Activated CD4-positive, alpha-beta T cell treated with anti-CD3 and anti-CD28 coated beads, Interleukin-2, amount 50 U/mL, for 16 hours (primary cell): ENCODE data around the gene NPTXR.
"Not testable (repeated sequence)": the region's sequence is repeated elsewhere in the genome, so short reads cannot be mapped to it uniquely, and the experiment has no call there.

Source experiments
- DNase-seq: peaks from one replicate; pipeline ENCODE4 v3.0.0-alpha.2; 2020

NPTXR gene

DNA sequence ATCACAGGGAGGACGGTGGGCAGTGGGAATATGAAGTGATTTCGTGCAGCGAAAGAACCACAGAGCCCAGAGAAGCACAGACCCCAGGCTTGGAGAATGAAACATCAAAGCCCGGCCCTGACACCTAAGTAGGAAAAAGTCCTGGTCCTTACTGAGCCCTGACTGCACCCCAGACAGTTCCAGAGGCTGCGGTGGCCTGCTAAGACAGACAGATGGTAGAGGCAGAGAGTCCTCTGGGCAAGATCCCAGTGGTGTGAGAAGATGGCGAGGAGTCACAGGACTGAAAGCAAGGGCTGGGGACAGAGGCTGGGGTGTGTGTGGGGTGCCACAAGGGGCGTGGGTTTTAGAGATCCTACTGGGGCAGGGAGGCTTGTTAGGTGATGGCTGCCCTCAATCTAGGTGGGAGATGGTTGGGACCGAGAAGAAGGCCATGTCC, 24.5 kb upstream of the NPTXR start:
- no peak for DNase-seq

DNA sequence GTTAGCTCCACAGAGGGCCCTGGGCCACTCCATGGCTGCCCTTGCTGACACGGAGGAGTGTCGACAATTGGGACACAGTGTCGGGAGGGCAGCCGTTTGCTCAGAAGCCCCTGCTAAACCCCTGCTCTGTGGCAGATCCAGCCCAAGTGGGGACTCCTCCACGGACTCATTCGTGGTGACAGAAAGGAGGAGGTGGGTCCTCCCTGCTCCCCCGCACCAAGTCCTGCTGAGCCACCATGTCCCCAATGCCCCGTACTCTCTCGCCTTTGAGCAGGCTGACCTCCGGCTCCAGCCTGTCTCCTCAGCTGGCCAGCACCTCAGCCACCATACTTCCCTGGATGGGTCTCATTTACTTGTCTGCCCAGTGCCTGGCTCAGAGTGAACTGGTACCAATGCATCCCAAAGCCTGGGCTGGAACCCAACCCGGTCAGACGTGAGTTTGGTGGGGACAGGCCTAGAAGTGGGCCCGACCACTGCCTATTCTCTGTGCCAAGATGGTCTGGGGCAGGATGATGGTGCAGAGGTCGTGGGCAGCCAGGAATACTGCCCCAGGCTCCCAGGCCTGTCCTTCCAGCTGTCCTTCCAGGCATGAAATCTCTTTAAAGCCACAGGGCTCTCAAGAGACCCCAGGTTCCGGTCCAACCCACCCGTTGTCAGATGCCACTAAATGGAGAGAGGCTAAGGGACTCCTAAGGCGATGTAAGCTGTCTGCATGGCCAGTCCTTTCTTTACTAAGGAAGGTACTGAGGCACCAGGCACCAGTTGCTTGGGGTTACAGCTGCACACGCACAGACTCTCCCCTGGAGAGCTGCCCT, 23.9 kb upstream of the NPTXR start:
- no peak for DNase-seq

DNA sequence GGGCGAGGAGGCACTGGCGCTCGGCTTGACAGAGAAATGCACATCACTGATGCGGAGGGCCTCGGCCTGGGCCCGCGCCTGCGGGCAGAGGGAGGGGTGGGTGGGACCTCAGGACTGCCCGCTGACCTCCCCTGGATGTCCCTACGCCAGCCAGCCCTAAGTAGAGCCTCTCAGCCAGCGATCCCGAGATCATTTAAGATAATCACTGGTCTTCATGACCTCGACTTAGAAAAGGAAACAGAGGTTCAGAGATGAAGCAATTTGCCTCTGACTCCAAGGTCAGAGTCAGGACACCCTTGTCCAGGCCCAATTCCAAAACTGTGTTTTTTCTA, 23.3 kb upstream of the NPTXR start:
- no peak for DNase-seq

DNA sequence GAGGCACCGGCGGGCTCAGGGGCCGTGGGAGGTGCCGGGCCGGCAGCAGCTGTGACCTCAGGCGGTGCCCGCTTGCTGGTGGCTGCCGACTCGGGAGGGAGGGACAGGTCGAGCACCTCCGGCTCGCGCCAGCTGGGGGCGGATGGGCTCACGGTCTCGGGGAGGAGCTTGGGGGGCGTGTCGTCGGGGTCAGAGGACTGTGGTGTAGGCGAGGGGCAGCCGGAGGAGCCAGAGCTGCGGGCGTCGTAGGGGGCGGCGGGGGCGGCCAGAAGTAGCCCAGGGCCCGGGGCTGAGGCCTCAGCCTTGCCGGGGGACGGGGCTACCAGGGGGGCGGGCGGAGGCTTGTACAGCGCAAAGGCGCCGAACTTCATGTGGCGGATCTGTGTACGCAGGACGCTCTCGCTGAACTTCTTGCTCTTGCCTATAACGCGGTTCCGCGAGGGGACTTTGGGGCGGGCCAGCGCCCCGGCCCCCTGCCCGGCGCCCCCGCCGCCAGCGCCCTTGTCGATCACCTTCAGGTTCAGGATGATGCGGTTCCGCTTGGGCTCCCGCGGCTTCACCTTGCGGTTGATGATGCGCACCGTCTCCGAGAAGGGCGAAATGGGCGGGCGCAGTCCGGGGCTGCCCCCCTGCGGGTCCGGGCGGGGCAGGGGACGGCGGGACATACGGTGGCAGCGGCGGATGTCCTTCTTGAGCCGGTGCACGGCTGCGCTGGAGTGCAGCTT, 22.7 kb upstream of the NPTXR start:
- DNase-seq = no peak

DNA sequence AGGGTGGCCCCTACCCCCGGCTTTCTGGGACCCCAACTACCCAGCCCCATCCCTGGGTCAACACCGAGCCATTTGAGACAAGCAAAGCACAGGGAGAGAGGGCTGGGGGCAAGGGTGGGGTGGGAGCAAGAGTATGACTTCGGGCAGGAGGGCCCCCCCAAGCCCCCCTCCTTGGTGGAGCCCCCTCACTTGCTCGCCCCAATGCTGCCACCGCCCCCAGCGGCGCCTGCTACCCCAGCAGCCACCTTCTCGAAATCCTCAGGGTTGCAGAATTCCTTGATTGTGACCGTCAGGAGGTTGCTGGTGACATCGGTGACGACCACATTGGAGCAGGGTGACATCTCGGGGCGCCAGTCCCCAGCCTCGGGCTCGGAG, 22.2 kb upstream of the NPTXR start:
- no peak for DNase-seq

DNA sequence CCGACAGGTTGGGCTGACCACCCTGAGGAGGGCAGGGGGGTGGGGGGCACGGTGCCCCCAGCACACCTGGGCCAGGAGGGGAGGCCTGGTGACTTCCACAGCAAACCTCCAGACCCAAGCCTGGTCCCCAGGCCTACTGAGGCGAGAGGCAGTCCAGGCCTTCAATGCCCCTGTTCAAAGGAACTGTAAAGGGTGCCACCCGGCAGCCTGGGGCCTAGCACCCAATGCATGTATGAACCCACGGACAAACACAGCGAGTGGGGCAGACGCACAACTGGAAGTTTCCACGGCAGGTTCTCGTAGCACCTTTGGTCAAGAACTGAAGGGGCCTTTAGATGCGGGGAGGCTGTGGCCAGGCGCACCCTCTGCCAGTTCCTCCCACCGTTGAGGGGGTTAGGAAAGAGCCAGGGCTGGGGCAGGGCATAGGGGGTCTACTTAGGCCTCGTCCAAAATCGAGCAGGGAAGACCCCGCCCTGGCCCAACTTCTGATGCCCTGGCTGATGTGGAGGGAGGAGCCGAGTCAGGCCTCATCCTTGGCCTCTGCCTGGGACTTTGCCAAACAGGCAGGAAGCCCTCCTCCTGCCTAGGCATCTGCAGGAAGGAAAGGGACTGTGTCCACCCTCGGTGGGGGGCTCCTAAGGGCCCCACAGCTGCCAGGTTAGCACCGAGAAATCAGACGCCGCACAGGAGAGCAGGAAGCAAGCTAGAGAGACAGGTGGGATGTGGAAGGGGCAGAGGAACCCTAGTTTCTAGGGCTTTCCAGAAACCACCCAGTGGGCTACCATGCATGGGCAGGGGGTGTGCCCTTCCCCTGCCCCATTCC, 21.6 kb upstream of the NPTXR start:
- DNase-seq = no peak

DNA sequence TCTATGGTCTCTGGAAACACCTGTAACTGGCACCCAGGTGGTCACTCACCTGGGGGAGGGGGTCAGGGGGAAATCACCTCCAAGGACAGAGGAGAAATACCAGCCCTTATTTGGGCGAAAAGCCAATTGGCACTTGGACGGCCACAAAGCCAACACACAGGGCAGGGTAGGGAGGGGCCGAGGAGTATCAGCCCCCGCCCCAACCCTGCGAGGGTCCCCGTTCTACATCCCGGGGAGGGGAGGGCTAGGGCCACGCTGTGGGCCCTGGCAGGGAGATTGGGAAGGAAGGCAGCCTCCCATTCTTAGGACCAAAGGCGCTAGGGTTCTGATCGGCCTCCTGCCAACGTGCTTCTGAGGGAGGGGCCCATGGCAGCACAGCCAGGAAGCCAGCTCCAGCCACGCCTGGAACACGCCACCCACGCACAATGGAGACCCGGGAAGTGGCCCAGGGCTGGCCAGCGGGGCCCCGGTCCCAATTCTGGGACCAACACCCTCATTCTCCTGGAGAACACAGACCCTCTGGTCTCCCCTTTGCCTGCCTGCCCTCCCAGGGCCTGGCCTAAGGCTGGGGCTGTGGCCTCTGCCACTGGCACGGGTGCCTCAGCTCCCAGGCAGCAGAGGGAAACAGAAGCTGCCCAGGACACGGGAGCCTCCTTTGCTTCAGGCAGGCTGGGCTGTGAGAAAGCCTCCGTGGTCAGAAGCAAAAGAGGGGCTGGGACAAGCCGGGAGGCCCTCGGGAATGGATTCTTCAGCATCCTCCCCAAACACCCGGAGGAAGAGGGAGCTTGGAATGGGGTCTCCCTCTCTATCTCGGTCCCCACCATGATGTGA, 20.7 kb upstream of the NPTXR start:
- no peak for DNase-seq

DNA sequence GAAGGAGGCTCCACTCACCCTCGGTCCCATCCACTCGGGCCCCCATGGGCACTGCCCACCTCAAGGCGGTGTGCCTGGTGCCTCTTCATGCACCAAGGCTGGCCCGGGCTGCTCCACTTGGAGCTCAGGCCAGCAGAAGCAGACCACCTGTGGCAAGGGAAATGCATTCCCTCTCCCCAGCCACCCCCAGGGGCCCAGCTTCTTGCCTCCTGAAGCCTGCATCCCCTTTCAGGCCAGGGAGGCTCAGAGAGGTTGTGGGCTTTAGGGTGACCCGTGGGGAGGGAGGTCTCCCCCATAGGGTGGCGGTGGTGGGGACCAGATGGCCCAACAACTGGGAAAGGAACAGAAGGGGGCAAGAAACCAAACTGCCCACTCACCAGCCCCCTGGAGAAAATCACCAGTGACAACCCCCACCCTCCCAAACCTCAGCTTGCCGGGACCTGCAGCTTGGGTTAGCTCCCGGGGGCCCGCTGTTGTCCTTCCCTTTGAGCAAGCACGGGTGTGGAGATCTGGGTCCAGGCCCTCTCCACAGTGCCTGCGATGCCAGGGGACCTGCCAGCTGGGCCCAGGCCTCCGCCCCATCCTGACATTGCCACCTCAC, 19.8 kb upstream of the NPTXR start:
- no peak for DNase-seq

DNA sequence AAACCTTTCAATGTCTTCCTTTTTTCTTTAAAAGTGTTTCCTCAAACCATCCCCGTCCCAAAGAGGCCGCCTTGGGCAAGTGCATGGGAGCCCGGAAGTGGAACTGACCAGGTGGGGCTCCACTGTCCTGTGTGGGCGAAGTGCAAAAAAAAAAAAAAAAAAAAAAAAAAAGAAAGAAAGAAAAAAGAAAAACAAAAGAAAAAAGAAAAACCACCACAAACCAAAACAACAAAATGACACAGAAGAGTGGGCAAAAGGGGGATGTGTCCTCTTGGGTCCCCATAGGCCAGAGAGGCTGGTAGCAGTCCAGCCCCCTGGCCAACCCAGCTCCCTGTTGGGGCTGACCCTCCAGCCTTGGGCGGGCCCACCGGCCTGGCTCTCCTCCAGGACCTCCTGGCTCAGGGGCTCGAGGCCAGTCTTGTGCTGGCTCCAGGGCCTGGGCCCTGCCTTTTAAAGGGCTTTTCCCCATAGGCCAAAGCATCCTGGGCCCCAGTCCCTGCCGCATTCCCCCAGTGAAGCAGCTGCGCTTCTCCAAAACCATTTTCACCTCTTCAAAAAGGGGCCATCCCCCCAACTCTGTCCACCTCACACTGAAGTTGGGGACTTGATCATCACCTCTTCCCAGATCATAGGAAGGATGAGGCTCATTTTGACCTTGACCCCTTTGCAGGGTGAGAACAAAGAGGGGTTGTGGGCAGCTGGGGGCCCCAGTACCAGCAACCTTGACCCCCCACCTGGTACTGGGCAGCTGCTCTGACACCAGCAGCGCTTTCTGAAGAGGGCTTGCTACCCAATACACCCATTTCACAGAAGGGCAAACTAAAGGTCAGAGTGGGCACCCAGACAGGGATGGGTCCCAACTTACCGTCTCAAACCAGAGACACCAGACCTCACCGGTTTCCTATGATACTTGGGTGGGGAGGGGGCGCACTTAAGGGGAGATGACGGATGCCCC, 18.8 kb upstream of the NPTXR start:
- DNase-seq = no peak

DNA sequence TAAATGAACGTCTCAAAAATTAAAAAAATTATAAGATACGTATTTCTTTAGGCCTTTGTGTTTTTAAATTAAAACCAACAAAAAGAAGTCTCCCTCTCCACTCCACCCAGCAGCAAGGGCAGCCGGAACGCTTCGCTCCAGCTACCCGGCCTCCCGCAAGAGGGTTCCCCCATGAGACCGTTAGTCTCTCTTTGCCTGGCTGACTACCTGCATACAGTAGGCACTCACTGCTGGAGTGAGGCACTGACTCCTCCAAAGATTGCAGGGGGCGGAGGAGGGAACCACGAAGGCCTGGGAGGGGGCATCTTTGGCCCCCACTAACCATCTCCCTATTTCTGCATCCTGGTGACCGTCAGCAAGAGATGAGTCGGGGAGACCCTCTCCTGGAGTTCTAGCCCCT, 18.1 kb upstream of the NPTXR start:
- no peak for DNase-seq

DNA sequence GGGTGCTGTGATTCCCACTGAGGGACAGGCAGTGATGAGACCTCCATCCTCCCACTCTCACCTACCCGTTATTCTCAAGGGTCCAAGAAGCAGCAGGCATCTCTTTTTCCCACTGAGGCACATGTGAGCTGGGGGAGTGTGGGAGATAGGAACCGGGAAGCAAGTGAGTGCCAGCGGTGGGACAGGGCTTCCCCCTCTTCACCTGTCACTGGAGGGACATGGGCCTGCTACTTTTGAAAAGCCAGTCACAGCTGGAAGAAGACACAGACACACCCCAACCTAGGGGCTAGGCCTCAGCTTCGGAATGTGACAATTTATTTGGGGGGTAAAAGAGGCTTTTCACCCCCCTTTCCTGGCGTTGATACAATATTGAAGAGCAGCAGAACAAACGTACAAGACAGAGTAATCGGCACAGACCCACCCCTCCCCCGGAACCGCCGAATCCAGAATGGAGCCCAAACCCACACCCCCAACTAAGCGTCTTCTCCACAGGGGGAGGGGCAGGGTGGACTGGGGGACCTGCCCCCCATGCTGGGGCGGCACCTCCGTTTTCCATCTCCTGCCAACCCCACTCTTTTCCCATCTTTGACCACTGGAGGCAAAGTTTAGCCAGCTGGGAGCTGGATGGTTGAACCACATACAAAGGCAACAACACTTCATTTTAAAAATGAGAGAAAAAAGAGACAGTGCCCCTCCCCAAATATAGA, 17.5 kb upstream of the NPTXR start:
- no peak for DNase-seq

DNA sequence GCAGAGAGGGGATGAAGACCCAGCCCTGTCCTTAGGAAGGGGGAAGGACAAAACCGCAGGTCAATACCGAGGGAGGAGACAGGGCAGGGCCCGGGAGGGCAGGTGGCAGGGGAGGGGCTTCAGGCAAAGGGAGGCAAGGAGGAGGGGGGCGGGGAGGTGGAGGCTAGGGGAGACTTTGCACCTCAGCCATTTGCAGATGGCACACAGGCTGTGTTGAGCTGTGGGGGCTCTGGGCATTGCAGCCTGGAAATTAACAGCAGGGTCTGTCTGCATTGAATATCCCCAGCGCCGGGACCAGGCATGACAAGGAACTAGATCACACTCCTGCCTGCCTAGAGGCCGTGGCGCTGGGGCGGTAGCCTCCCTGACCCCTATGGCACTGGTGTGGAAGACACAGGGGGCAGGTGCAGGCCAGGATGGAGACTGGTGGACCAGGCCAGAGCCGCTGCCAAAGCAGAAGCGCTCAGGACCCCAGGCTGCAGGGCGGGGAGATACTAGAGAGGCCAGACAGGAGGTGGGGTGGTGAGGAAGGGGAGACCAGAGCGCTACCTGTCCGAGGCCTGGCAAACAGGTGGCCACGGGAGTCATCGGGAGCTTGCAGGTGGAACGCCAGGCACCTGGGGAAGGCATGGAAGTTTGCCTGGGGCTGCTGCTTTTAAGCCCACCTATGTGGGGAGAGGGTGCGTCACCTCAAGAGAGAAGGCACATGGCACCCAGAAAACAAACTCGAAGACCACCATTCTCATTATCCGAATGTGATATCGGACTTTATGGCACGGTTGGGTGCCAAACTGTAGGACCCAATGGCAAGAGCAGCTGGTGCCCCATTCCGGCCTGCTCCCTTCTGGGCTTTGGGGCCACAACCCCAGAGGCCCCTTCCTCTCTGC, 16.7 kb upstream of the NPTXR start:
- no peak for DNase-seq

DNA sequence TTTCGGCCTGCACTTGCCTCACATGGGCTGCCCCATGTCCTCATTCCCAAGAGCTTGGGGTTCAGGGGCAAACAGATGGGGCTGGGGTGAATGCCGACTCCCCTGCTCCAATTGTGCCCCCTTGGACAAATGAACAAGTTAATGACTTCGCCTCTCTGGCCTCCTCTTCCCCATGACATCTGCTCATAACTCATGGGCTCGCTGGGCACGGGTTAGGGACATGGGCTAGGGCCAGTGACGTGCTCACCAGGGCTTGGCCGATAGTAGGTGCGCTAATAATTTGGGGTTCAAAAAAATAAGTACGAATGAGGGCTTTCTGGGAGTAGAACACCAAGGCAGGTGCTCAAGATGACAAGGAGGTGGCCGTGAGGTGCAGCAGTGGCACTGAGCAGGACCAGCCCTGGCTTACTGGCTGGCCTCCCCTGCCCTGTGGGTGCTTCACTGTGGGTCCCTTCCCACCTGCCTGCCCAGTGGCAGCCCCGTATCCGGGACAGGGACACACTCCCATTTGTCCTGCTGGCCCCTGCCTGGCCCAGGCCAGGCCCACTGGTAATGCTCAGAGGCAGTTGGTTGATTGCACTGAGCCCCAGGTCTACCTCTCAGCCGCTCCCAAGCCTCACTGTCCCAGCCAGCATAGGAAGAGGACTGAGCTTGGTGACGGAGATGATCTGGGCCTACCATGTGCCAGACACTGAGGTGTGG, 15.9 kb upstream of the NPTXR start:
- DNase-seq = no peak

DNA sequence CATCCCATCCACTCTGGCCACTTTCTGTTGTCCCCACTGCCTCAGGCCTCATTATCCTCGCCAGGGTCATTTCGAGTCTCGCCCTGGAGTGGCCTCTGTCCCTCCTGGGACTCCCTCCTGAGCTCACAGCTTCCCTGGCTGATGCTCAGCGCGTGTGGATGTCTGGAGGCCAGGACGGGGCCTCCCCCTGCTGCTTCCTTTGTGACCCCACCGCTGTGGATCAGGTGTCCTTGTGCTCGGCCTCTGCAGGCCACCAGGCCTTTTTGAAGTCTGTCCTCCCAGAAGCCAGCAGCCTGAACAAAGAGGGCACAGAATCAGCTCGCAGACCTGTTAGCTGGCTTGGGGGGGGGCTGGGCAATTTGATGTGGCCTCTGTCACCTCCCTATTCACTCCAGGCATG, 14.7 kb upstream of the NPTXR start:
- no peak for DNase-seq

DNA sequence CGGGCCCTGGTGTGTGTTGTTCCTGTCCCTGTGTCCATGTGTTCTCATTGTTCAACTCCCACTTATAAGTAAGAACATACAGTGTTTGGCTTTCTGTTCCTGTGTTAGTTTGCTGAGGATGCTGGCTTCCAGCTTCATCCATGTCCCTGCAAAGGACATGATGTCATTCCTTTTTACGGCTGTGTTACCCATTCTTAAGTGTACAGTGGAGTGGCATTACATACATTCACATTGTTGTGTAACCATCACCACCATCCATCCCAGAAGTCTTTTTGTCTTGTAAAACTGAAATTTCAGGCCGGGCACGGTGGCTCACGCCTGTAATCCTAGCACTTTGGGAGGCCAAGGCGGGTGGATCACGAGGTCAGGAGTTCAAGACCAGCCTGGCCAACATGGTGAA, 10.6 kb upstream of the NPTXR start:
- not testable (repeated sequence) for DNase-seq

DNA sequence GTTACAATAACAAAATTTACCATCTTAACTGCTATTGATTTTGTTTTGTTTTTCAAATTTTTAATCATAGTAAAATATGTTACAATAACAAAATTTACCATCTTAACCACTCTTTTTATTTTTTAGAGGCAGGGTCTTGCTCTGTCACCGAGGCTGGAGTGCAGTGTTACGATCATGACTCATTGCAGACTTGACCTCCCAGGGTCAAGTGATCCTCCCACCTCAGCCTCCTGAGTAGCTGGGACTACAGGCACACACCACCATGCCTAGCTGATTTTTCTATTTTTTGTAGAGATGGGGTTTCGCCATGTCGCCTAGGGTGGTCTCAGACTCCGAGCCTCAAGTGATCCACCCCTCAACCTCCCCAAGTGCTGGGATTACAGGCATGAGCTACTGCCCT, 10.1 kb upstream of the NPTXR start:
- DNase-seq = not testable (repeated sequence)

DNA sequence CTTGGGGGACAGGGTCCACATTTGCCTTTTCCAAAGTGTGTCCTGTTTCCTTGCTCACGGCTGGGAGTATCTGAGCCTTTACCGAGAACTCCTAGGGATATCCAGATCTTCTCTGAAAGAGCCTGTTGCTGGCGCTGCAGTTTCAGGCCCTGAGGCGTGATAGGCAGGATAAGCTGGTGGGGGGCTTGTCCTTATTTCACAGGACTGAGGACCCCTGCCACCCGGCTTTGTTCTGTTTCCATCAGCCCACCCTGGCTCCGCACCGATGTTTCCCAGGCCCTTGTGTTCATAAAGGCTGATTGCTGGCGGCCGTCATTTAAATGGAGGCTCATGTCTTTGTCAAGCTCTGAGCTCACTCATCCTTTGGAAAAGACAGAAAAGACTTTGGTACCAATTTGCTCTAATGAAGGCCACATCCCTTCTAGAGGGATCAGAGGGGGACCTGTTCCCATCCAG, 9.4 kb upstream of the NPTXR start:
- DNase-seq = no peak

DNA sequence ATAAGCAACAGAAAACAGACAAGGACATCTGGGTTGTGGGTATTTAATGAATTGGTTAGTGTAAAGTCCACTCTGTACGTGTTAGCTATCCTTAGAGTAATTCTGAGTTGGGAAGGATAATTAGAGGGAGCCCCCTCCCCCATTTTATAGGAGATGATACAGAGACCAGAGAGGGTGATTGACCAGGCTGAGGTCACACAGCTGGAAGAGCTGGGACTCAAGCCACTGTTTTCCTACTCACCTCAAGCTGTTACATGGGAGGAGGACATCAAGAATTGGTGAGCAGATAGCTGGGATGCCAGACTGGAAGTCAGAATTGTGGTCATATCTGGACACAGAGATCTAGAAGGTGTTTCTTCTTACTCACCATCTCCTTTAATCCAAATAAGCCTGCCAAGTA, 8.7 kb upstream of the NPTXR start:
- DNase-seq = no peak
